ENCODE measurements around the gene TFCP2. TPM values are rescaled to one million over a fixed set of nuclear protein-coding genes. Genes with fewer than 3 reads are reported as not detected.

The TFCP2 gene
- total RNA-seq, 2 donors from 2014 or later: 10.6 to 18.1 TPM

GRCh38 chr12:51132693-51133092, 40.2 kb downstream of the TFCP2 start:
- Histone ChIP-seq H3K36me3 (no peaks in the 10 kb centered on the region), H3K9me3 (no peaks in the 10 kb centered on the region), H3K4me3 (no peak overlapping the region), H3K27me3 (replicated peaks; ENCODE audit: insufficient read depth) (no peaks in the 10 kb centered on the region), H3K4me1 (ENCODE audit: control insufficient read depth in 1 of 2, low read depth in 2 of 2) (no peaks in the 10 kb centered on the region), H3K27ac (no peak overlapping the region)
- ATAC-seq (ENCODE audit: insufficient number of reproducible peaks, low FRiP score, low read depth): no peak
- DNase-seq (ENCODE audit: low spot score): no peak
- no peak for TF ChIP-seq CTCF (IDR thresholded peaks at IDR 0.05)

GRCh38 chr12:51131745-51132521, 41.0 kb downstream of the TFCP2 start:
- DNase-seq (ENCODE audit: low spot score): no peak
- Histone ChIP-seq H3K9me3 (no peaks in the 10 kb centered on the region), H3K4me1 (ENCODE audit: control insufficient read depth in 1 of 2, low read depth in 2 of 2) (no peaks in the 10 kb centered on the region), H3K27me3 (replicated peaks; ENCODE audit: insufficient read depth) (no peaks in the 10 kb centered on the region), H3K4me3 (no peak overlapping the region), H3K27ac (no peak overlapping the region), H3K36me3 (no peaks in the 10 kb centered on the region)
- no peak for TF ChIP-seq CTCF (IDR thresholded peaks at IDR 0.05)
- ATAC-seq (ENCODE audit: insufficient number of reproducible peaks, low FRiP score, low read depth): no peak

- no peak for DNase-seq (ENCODE audit: low spot score)
- TF ChIP-seq CTCF (IDR thresholded peaks at IDR 0.05): no peak
- Histone ChIP-seq H3K27ac (no peak overlapping the region), H3K4me1 (ENCODE audit: control insufficient read depth in 1 of 2, low read depth in 2 of 2) (no peaks in the 10 kb centered on the region), H3K9me3 (no peaks in the 10 kb centered on the region), H3K36me3 (peaks cover 8% of the 10 kb centered on the region), H3K27me3 (replicated peaks; ENCODE audit: insufficient read depth) (no peaks in the 10 kb centered on the region), H3K4me3 (no peak overlapping the region)
- no peak for ATAC-seq (ENCODE audit: insufficient number of reproducible peaks, low FRiP score, low read depth)
Measured at GRCh38 chr12:51128919-51129318, 44.0 kb downstream of the TFCP2 start.

- Histone ChIP-seq H3K4me3 (no peak overlapping the region), H3K27me3 (replicated peaks; ENCODE audit: insufficient read depth) (no peaks in the 10 kb centered on the region), H3K36me3 (peaks cover 8% of the 10 kb centered on the region), H3K9me3 (no peaks in the 10 kb centered on the region), H3K27ac (no peak overlapping the region), H3K4me1 (ENCODE audit: control insufficient read depth in 1 of 2, low read depth in 2 of 2) (no peaks in the 10 kb centered on the region)
- TF ChIP-seq CTCF (IDR thresholded peaks at IDR 0.05): no peak
- DNase-seq (ENCODE audit: low spot score): no peak
- ATAC-seq (ENCODE audit: insufficient number of reproducible peaks, low FRiP score, low read depth): no peak
Measured at GRCh38 chr12:51127050-51127729, 45.7 kb downstream of the TFCP2 start.

- no peak for DNase-seq (ENCODE audit: low spot score)
- Histone ChIP-seq H3K36me3 (peaks cover 8% of the 10 kb centered on the region), H3K4me3 (no peak overlapping the region), H3K4me1 (ENCODE audit: control insufficient read depth in 1 of 2, low read depth in 2 of 2) (no peaks in the 10 kb centered on the region), H3K9me3 (no peaks in the 10 kb centered on the region), H3K27me3 (replicated peaks; ENCODE audit: insufficient read depth) (no peaks in the 10 kb centered on the region), H3K27ac (no peak overlapping the region)
- no peak for ATAC-seq (ENCODE audit: insufficient number of reproducible peaks, low FRiP score, low read depth)
- TF ChIP-seq CTCF (IDR thresholded peaks at IDR 0.05): no peak
Measured at GRCh38 chr12:51126297-51126696, 46.6 kb downstream of the TFCP2 start.

All from thoracic aorta (tissue), 2 donors.